Muscle of leg (tissue), 16 donors: ENCODE measurements around the gene MCIDAS. TPM values are rescaled to one million over a fixed set of nuclear protein-coding genes. Genes with fewer than 3 reads are reported as not detected.

Source experiments
- DNase-seq: peaks from one replicate; pipeline ENCODE4 v3.0.0; 2013
- H3K27ac ChIP-seq: one replicate; pipeline ENCODE4 v1.5.1; 2013; ENCODE audit warnings: mild to moderate bottlenecking, low read length, control low read depth
- H3K27me3 ChIP-seq: one replicate; pipeline ENCODE4 v1.6.1; 2013; ENCODE audit warnings: low read length; ENCODE audit not compliant: control insufficient read depth, insufficient read depth
- H3K36me3 ChIP-seq: one replicate; pipeline ENCODE4 v1.6.1; 2013; ENCODE audit warnings: low read length; ENCODE audit not compliant: control insufficient read depth, insufficient read depth
- H3K4me1 ChIP-seq: one replicate; pipeline ENCODE4 v1.6.1; 2013; ENCODE audit warnings: low read length; ENCODE audit not compliant: control insufficient read depth, insufficient read depth
- H3K4me3 ChIP-seq: one replicate; pipeline ENCODE4 v1.5.1; 2013; ENCODE audit warnings: low read length, control low read depth
- H3K9me3 ChIP-seq: replicated peaks from 2 replicates; pipeline ENCODE4 v1.6.1; 2013; ENCODE audit warnings: low read depth, low read length; ENCODE audit not compliant: control insufficient read depth
- WGBS: methylation state at CpG from one replicate; pipeline ENCODE4 v1.1.5; 2013; ENCODE audit warnings: missing lambda C conversion rate; ENCODE audit not compliant: insufficient coverage; 5-methylcytosine and 5-hydroxymethylcytosine counted together
- long read RNA-seq, 11 donors: transcript quantifications; one replicate each; lab custom pipeline, GENCODE V29; 2026
- polyA plus RNA-seq, 8 donors: library from polyadenylated mRNA; unstranded; fragments of 120-200 nt; gene quantifications; one replicate each; pipeline versions ENCODE4 v1.2.1 to v1.2.3, GENCODE V29; 2013; ENCODE audit warnings: inconsistent platforms in 1 of 8, low replicate concordance in 1 of 8; ENCODE audit not compliant: insufficient read length in 8 of 8, insufficient read depth in 1 of 8
- total RNA-seq: library from RNA; stranded (reverse); fragments of 120-200 nt; gene quantifications from one replicate; pipeline ENCODE4 v1.2.4, GENCODE V29; 2013

Gene MCIDAS
- total RNA-seq = not detected
- under 1 TPM in 1 of 8 donors, not detected in 7; 0.18 TPM for polyA plus RNA-seq
- long read RNA-seq, donor 1 = 0 reads
- long read RNA-seq, donor 2 = 0 reads
- long read RNA-seq, donor 3 = 0 reads
- long read RNA-seq, donor 4 = 0 reads
- long read RNA-seq, donor 5 = 0 reads
- long read RNA-seq, donor 6 = 0 reads
- long read RNA-seq, donor 7 = 0 reads
- long read RNA-seq, donor 8 = 0 reads
- long read RNA-seq, donor 9 = 0 reads
- long read RNA-seq, donor 10 = 0 reads
- long read RNA-seq, donor 11 = 0 reads

GRCh38 chr5:55226934-55227663 lies at the start of gene MCIDAS:
Gene MCIDAS (minus strand): TSS chr5:55227315. CDS start chr5:55227138, 177 bp downstream.
- WGBS = under 1% methylated on average over 58 of the region's 80 CpGs
- Histone ChIP-seq H3K4me3 (peak within 1 kb of the TSS; percentile 30), H3K27me3 (peaks cover 100% of the 10 kb centered on the region), H3K36me3 (no peaks in the 10 kb centered on the region), H3K27ac (no peak within 1 kb of the TSS), H3K4me1 (peaks cover 41% of the 10 kb centered on the region), H3K9me3 (no peaks in the 10 kb centered on the region)
- DNase-seq = peak; percentile 32

- peaks cover 38% of the 10 kb centered on the region for H3K36me3 ChIP-seq
- no peaks in the 10 kb centered on the region for H3K9me3 ChIP-seq
- H3K4me1 ChIP-seq = no peaks in the 10 kb centered on the region
- WGBS = 80% methylated on average over 1 of the region's 1 CpG
- no peak for DNase-seq
- H3K27ac ChIP-seq = no peak overlapping the region
- no peaks in the 10 kb centered on the region for H3K27me3 ChIP-seq
- H3K4me3 ChIP-seq = no peak overlapping the region
Observed at GRCh38 chr5:55276771-55277170, 49.7 kb upstream of the MCIDAS start.

- no peak for DNase-seq
- no peaks in the 10 kb centered on the region for H3K4me1 ChIP-seq
- H3K4me3 ChIP-seq = no peak overlapping the region
- WGBS = no CpG with 5 or more reads among the region's 3 CpGs
- H3K9me3 ChIP-seq = no peaks in the 10 kb centered on the region
- H3K36me3 ChIP-seq = peaks cover 28% of the 10 kb centered on the region
- no peaks in the 10 kb centered on the region for H3K27me3 ChIP-seq
- no peak overlapping the region for H3K27ac ChIP-seq
Observed at GRCh38 chr5:55258339-55258738, 31.2 kb upstream of the MCIDAS start.

- WGBS = no CpG with 5 or more reads among the region's 4 CpGs
- DNase-seq = no peak
- H3K27me3 ChIP-seq = no peaks in the 10 kb centered on the region
- peaks cover 24% of the 10 kb centered on the region for H3K36me3 ChIP-seq
- H3K4me1 ChIP-seq = no peaks in the 10 kb centered on the region
- H3K27ac ChIP-seq = no peak overlapping the region
- H3K9me3 ChIP-seq = no peaks in the 10 kb centered on the region
- no peak overlapping the region for H3K4me3 ChIP-seq
Observed at GRCh38 chr5:55254802-55255201, 27.7 kb upstream of the MCIDAS start.

- no CpG with 5 or more reads among the region's 1 CpG for WGBS
- DNase-seq = no peak
Observed at GRCh38 chr5:55250064-55250463, 22.9 kb upstream of the MCIDAS start.

GRCh38 chr5:55241746-55242145 lies 14.6 kb upstream of the MCIDAS start:
- H3K4me1 ChIP-seq = peaks cover 2% of the 10 kb centered on the region
- WGBS = 42% methylated on average over 2 of the region's 4 CpGs
- no peak overlapping the region for H3K4me3 ChIP-seq
- no peak for DNase-seq
- H3K27me3 ChIP-seq = peaks cover 11% of the 10 kb centered on the region
- no peaks in the 10 kb centered on the region for H3K9me3 ChIP-seq
- H3K36me3 ChIP-seq = no peaks in the 10 kb centered on the region
- H3K27ac ChIP-seq = no peak overlapping the region

More at GRCh38 chr5:55250064-55250463, 22.9 kb upstream of the MCIDAS start:
- Histone ChIP-seq H3K4me1 (no peaks in the 10 kb centered on the region), H3K27ac (no peak overlapping the region), H3K27me3 (no peaks in the 10 kb centered on the region), H3K36me3 (peaks cover 6% of the 10 kb centered on the region), H3K4me3 (no peak overlapping the region), H3K9me3 (no peaks in the 10 kb centered on the region)

- H3K36me3 ChIP-seq = no peaks in the 10 kb centered on the region
- 76% methylated on average over 9 of the region's 10 CpGs for WGBS
- no peaks in the 10 kb centered on the region for H3K9me3 ChIP-seq
- peaks cover 48% of the 10 kb centered on the region for H3K27me3 ChIP-seq
- H3K4me3 ChIP-seq = no peak overlapping the region
- no peak overlapping the region for H3K27ac ChIP-seq
- DNase-seq = peak; percentile 62
- H3K4me1 ChIP-seq = peaks cover 32% of the 10 kb centered on the region
Observed at GRCh38 chr5:55236800-55237199, 9.7 kb upstream of the MCIDAS start.

- Histone ChIP-seq H3K27me3 (peaks cover 69% of the 10 kb centered on the region), H3K36me3 (no peaks in the 10 kb centered on the region), H3K27ac (no peak overlapping the region), H3K4me3 (peak overlapping the region; percentile 52), H3K9me3 (no peaks in the 10 kb centered on the region), H3K4me1 (peaks cover 45% of the 10 kb centered on the region)
- peak; percentile 39 for DNase-seq
- 6% methylated on average over 24 of the region's 31 CpGs for WGBS
Observed at GRCh38 chr5:55234121-55234700, 7.1 kb upstream of the MCIDAS start.

- WGBS = under 1% methylated on average over 99 of the region's 106 CpGs
Observed at GRCh38 chr5:55232985-55233928, 6.1 kb upstream of the MCIDAS start, which contains the start of gene CCNO. Gene CCNO (minus strand): TSS chr5:55233608. CDS start chr5:55233523, 85 bp downstream.

More at GRCh38 chr5:55232985-55233928, 6.1 kb upstream of the MCIDAS start, which contains the start of gene CCNO:
- Histone ChIP-seq H3K9me3 (no peaks in the 10 kb centered on the region), H3K27ac (no peak within 1 kb of the TSS), H3K4me1 (peaks cover 45% of the 10 kb centered on the region), H3K27me3 (peaks cover 77% of the 10 kb centered on the region), H3K4me3 (peak within 1 kb of the TSS; percentile 52), H3K36me3 (no peaks in the 10 kb centered on the region)
- DNase-seq = peak; percentile 78
